ENCODE data around the gene CCDC197. TPM values are rescaled to one million over a fixed set of nuclear protein-coding genes. Genes with fewer than 3 reads are reported as not detected.

Gene CCDC197
- total RNA-seq, 3 donors from 2014 or later = not detected

DNA sequence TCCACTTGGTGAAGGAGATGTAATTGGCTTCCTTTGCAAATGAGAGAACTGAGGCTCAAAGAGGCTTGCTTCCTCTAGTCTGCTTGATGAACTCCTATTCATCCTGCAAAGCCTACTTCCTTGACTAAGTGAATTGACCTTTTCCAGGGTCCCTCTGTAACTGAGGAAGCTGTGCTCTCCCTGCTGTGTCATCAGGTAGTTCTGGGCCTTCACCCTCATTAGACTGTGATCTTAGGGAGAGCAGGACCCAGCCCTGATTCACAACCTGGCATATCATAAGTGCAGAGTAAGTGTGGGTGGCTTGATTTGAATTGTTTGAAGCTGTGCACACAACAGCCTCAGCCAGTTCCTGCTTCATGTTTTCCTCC is 37.0 kb upstream of the CCDC197 start:
- Histone ChIP-seq H3K4me3 (no peak overlapping the region), H3K4me1 (ENCODE audit: low read depth) (peaks cover 11% of the 10 kb centered on the region), H3K36me3 (ENCODE audit: low read depth) (no peaks in the 10 kb centered on the region), H3K9me3 (no peaks in the 10 kb centered on the region)
- intact Hi-C loops (cut with DNase I, micrococcal nuclease) = no loop called here
- ATAC-seq (no peak), DNase-seq (no peak)
- TF ChIP-seq, protein P1, sequence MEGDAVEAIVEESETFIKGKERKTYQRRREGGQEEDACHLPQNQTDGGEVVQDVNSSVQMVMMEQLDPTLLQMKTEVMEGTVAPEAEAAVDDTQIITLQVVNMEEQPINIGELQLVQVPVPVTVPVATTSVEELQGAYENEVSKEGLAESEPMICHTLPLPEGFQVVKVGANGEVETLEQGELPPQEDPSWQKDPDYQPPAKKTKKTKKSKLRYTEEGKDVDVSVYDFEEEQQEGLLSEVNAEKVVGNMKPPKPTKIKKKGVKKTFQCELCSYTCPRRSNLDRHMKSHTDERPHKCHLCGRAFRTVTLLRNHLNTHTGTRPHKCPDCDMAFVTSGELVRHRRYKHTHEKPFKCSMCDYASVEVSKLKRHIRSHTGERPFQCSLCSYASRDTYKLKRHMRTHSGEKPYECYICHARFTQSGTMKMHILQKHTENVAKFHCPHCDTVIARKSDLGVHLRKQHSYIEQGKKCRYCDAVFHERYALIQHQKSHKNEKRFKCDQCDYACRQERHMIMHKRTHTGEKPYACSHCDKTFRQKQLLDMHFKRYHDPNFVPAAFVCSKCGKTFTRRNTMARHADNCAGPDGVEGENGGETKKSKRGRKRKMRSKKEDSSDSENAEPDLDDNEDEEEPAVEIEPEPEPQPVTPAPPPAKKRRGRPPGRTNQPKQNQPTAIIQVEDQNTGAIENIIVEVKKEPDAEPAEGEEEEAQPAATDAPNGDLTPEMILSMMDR (IDR thresholded peaks at IDR 0.05) = no peak

DNA sequence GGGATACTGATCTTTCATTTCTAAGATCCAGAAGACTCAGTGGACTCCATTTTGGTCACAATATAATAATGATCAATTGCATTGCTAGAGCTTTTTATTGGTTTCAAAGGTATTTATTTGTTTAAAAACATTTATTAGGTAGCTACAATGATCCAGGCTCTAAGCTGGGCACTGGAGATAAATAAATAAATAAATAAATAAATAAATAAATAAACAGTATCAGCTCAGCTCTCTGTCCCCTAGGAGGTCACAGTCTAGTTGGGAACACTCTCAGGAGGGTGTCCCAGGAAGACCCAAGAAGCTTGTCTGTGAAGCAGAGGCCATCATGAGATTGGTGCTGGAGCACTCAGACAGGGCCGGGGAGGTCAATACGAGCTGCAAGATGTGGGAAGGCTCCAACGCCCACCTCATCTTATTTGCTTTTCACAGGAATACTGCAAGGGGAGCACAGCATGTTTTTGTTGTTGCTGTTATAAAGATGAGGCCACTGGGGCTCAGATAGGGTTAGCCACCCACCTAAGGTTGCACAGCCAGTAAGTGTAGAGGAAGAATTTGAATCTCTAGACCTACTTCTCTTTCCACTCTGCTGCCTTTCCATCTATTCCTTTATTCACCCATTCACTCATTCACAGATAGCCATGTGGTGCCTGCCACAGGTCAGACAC is 36.2 kb upstream of the CCDC197 start:
- peaks cover 11% of the 10 kb centered on the region for H3K4me1 ChIP-seq (ENCODE audit: low read depth)
- no peak for DNase-seq
- H3K9me3 ChIP-seq = no peaks in the 10 kb centered on the region
- no peak for ATAC-seq
- intact Hi-C loops (cut with DNase I, micrococcal nuclease) = no loop called here
- no peak overlapping the region for H3K4me3 ChIP-seq
- H3K36me3 ChIP-seq (ENCODE audit: low read depth) = no peaks in the 10 kb centered on the region
- TF ChIP-seq, protein P1 (IDR thresholded peaks at IDR 0.05) = no peak

DNA sequence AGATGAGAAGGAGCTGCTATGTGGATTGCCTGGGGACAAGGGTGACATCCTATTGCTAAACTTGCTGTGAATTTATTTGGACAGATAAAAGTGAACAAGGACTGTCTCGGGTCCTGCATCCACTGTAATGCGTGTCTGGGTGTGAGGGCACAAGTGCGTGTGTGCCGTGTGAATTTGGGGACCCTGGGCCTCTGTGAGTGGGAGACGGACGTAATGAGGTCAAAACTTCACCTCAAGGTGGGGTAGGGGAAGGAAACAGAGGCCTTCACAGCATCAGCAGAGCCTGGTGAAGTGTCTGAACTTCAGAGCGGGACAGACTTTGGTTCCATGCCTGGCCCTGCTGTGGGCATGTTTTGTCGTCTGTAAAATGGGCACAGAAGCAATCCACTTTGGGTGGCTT is 35.5 kb upstream of the CCDC197 start:
- Histone ChIP-seq H3K9me3 (no peaks in the 10 kb centered on the region), H3K4me1 (ENCODE audit: low read depth) (peaks cover 11% of the 10 kb centered on the region), H3K4me3 (no peak overlapping the region), H3K36me3 (ENCODE audit: low read depth) (no peaks in the 10 kb centered on the region)
- DNase-seq (no peak), ATAC-seq (no peak)
- TF ChIP-seq, protein P1 (IDR thresholded peaks at IDR 0.05) = no peak
- intact Hi-C loops (cut with DNase I, micrococcal nuclease) = no loop called here

DNA sequence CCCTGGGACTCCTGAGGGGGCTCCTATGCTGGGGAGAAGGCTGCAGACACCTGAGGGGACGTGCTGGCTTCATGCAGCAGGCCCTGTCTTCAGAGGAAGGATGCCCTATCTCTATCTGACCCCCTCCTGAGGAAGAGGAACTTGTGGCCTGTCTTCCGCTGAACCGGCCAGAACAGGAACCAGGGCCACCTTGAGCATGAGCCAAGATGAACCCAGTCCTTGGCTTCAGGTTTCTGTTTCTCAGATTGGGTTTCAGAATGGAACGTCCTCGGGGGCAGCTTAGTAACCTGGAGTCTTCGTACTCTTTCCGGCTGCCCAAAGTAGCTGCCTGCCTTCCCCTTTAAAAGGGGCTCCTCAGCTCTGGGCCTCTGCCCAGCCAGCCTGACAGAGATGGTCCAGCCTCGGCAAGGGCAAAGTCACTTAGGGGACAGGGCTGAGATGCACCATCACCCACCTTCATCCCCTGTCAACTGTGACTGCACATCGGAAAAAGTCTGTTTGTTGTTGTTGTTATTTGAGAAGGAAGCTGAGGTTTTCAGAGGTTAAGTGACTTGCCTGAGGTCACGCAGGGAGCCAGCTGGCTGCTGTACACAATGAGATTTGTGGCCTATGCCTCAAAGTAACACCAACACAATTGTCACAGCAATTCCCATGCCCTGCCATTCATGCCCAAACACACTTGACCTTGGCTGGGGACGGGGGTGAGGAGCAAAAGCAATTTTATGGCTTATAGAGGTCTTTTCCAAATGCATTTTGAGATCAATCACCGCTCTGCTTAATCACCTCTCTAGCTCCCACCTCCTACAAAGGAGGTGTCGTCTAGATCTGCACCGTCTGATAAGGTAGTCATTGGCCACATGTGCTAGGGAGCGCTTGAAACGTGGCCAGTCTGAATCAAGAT is 34.1 kb upstream of the CCDC197 start:
- peak; percentile 38 to 78 (median 50) for DNase-seq
- TF ChIP-seq, protein P1 (IDR thresholded peaks at IDR 0.05) = no peak
- Histone ChIP-seq H3K36me3 (ENCODE audit: low read depth) (no peaks in the 10 kb centered on the region), H3K9me3 (no peaks in the 10 kb centered on the region), H3K4me1 (ENCODE audit: low read depth) (peaks cover 7% of the 10 kb centered on the region), H3K4me3 (no peak overlapping the region)
- intact Hi-C loops (cut with DNase I, micrococcal nuclease) = no loop called here
- peak; percentile 69 for ATAC-seq

DNA sequence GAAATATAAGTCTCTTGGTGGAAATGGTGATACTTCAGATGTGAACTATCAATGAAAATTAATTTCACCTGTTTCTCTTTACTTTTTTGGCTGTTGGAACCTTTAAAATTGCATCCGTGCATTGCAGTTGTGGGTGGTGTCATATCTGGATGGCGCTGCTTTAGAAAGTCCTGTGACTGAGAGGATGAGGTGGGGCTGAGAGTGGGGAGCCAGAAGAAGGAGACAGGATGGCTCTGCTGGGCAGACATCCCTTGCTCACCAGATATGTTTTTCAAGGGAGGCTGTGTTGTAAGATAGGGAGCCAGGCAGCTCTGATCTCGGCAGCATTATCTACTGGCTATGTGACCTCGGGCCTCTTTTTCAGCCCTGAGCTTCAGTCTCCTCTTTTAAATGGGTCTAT is 33.4 kb upstream of the CCDC197 start:
- peaks cover under 1% of the 10 kb centered on the region for H3K4me1 ChIP-seq (ENCODE audit: low read depth)
- DNase-seq = no peak
- no peak for ATAC-seq
- no peak overlapping the region for H3K4me3 ChIP-seq
- no peaks in the 10 kb centered on the region for H3K9me3 ChIP-seq
- intact Hi-C loops (cut with DNase I, micrococcal nuclease) = no loop called here
- H3K36me3 ChIP-seq (ENCODE audit: low read depth) = no peaks in the 10 kb centered on the region
- TF ChIP-seq, protein P1 (IDR thresholded peaks at IDR 0.05) = no peak
